GM13976 (cell line): Measurements from ENCODE around the gene SPATA2L.

Experiments
- DNase-seq: peaks from one replicate; pipeline ENCODE4 v3.0.0; 2012; ENCODE audit warnings: low spot score
- in situ Hi-C: fragments of 300-500 bp; cut with MboI; formaldehyde crosslinking; loops from one replicate; pipeline ENCODE4 v1.12.0; 2022; ENCODE audit warnings: low sequenced_read_pairs, mixed read lengths, inconsistent platforms; ENCODE audit not compliant: unreplicated experiment
- TF ChIP-seq, protein P1 (sequence below): IDR thresholded peaks from 2 replicates; pipeline ENCODE4 v1.5.1; 2012; ENCODE audit warnings: borderline replicate concordance, mild to moderate bottlenecking; ENCODE audit not compliant: insufficient read depth; ENCODE audit errors: extremely low read depth, missing control alignments, control extremely low read depth

SPATA2L gene

DNA sequence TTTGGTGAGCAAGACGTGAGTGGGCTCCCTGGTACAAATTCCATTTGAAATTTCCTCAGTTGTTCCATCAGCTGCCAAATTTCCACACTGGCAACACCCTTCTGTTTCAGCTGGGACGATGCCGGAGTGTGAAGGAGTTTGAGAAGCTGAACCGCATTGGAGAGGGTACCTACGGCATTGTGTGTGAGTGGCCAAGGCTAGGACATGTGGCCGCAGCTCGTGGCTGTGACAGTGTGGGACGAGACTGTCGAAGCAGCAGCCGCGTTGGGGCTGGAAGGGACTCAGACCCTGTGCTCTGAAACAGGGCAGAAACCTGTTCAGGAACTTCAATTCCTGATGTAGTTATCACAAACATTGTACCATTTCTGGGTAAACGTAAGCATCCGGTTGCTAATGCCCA, 12.4 kb downstream of the SPATA2L start:
- TF ChIP-seq, protein P1, sequence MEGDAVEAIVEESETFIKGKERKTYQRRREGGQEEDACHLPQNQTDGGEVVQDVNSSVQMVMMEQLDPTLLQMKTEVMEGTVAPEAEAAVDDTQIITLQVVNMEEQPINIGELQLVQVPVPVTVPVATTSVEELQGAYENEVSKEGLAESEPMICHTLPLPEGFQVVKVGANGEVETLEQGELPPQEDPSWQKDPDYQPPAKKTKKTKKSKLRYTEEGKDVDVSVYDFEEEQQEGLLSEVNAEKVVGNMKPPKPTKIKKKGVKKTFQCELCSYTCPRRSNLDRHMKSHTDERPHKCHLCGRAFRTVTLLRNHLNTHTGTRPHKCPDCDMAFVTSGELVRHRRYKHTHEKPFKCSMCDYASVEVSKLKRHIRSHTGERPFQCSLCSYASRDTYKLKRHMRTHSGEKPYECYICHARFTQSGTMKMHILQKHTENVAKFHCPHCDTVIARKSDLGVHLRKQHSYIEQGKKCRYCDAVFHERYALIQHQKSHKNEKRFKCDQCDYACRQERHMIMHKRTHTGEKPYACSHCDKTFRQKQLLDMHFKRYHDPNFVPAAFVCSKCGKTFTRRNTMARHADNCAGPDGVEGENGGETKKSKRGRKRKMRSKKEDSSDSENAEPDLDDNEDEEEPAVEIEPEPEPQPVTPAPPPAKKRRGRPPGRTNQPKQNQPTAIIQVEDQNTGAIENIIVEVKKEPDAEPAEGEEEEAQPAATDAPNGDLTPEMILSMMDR, result no peak
- DNase-seq, result no peak
- in situ Hi-C loops, result no loop called here

DNA sequence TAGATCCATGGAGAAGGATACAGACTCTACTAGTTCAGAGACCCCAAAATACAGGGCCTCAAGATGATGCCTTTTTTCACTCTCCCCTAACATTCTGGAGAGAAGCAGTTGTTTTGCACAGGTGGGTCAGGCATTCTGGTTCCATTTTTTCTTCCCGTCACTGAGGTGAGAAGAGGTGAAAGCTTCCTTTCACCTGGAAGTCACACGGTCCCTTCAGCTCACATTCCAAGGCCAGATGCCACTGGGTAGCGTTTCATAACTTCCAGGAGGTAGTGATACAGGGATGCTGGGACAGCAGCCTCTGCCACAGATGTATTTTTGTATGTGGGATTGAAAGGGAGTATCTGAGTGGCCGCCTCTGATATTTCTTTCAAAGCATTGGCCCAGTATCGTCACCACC, 13.1 kb downstream of the SPATA2L start:
- in situ Hi-C loops, result no loop called here
- TF ChIP-seq, protein P1, result no peak
- no peak for DNase-seq

DNA sequence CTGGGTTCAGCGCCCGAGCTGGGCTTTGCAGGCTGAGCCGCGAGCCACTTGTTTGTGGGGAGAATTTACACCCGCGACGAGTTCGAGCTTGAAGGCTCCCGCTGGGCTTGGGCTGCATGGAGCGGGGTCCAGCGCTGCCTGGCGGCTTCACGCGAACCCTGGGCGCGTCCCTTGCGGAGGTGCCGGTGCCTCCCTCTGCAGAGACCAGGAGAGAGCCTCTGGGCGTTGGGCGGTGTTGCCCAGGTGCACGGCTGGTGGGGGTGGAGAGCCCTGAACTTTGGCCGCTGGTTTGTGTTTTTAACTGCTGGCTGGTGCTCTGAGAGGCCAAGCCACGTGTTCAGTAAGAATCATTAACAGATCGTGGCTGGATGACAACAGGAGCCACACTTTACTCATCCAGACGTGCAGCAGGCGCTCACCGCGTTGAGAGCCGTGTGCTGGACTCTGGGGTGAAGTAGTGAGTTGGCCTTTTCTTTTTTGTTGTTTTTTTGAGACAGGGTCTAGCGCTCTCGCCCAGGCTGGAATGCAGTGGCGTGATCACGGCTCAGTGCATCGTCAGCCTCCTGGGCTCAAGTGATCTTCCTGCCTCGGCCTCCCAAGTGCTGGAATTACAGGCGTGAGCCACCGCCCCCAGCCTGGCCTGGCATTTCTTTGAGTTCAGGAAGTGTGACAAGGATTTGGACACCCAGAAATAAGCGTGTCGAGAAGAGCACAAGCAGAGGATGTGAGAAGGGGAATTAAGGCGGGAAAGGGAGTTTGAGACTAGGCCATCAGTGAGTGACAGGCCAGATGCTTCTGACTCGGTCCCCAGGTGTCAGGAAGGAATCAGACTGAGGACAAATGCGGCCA, 14.2 kb downstream of the SPATA2L start:
- TF ChIP-seq, protein P1, result no peak
- in situ Hi-C loops, result no loop called here
- peak; percentile 57 for DNase-seq

DNA sequence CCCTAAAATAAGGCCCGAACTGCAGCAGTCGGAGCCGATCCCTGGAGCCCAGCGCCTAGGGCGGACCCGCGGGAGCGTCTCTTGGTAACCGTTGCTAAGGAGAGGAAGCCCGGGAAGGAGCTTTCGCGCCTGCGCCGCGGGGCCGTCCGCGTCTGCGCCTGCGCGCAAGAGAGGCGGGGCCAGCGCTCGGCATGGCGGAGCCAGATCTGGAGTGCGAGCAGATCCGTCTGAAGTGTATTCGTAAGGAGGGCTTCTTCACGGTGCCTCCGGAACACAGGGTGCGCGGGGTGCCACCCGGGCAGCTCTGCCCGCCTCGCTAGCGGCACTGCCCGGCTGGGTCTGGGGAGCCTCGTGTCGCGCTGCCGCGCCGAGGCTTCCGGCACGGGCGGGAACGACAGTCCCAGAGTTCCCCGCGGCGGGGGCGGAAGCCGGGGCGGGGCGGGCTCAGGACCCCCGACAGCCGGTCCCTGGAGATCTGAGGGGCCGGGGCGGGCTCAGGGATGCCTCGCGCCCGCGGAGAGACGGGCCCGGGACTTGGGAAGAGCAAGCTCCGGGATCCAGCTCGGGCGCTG, 14.9 kb downstream of the SPATA2L start, which contains the start of gene CDK10:
Gene CDK10, plus strand, starts transcription at position 170 of the 572 bp plus-strand sequence. Its CDS starts 22 bp downstream, at position 192.
- DNase-seq, result peak; percentile 98
- TF ChIP-seq, protein P1, result no peak
- in situ Hi-C loops, result no loop called here

DNA sequence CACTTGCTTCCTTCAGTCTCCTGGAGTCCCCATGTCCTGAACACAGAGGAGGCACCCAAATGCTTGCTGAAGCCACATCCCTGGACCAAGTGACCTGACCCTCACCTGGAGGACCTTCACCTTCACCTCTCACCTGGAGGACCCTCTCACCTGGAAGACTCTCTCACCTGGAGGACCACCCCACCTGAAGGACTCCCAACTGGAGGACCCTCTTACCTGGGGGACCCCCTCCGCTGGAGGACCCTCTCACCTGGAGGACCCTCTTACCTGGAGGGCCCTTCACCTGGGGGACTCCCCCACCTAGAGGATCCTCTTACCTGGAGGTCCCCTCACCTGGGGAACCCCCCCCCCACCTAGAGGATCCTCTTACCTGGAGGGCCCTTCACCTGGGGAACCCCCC, 15.6 kb downstream of the SPATA2L start:
- in situ Hi-C loops, result no loop called here
- TF ChIP-seq, protein P1, result no peak
- no peak for DNase-seq

DNA sequence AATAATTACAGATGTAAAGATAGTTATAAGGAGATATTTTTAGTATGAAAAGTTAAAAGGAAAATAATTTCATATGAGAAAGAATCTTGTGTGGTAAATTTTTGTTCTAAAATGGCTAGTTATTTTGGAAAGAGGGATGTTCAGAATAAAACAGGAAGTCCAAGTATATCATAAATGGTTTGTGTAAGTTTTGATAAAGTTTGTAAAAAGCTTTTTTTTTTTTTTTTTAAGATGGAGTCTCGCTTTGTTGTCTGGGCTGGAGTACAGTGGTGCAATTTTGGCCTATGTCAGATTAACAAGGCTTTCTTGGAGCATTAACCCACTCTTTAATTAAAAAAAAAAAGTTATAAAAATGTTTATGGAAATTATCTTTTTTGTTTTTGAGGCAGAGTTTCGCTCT, 23.2 kb downstream of the SPATA2L start:
- in situ Hi-C loops, result no loop called here
- no peak for DNase-seq
- TF ChIP-seq, protein P1, result no peak
